HG03460 (cell line): ENCODE measurements around the gene CYFIP2.

ENCODE experiments used
- ATAC-seq: cut with Tn5 transposase; IDR thresholded peaks from one replicate; pipeline ENCODE4 v1.9.1; 2021; ENCODE audit not compliant: unreplicated experiment

The CYFIP2 gene

GRCh38 chr5:157253547-157253946, 12.4 kb upstream of the CYFIP2 start:
- ATAC-seq = peak; percentile 52

GRCh38 chr5:157258450-157258849, 7.5 kb upstream of the CYFIP2 start:
- no peak for ATAC-seq

- no peak for ATAC-seq
Observed at GRCh38 chr5:157259699-157260098, 6.2 kb upstream of the CYFIP2 start.

GRCh38 chr5:157263496-157264090, 2.3 kb upstream of the CYFIP2 start:
- no peak for ATAC-seq

GRCh38 chr5:157266286-157267007, 524 bp downstream of the CYFIP2 start:
- ATAC-seq = peak; percentile 44

GRCh38 chr5:157267025-157267424, 1.1 kb downstream of the CYFIP2 start:
- no peak for ATAC-seq

GRCh38 chr5:157267761-157268480, 2.0 kb downstream of the CYFIP2 start:
- ATAC-seq = no peak

- no peak for ATAC-seq
Observed at GRCh38 chr5:157269165-157269671, 3.3 kb downstream of the CYFIP2 start.

GRCh38 chr5:157269761-157270272, 3.9 kb downstream of the CYFIP2 start:
- ATAC-seq = no peak

GRCh38 chr5:157270771-157271170, 4.8 kb downstream of the CYFIP2 start:
- no peak for ATAC-seq

- peak; percentile 80 for ATAC-seq
Observed at GRCh38 chr5:157271740-157272271, 5.9 kb downstream of the CYFIP2 start.

- peak; percentile 51 for ATAC-seq
Observed at GRCh38 chr5:157273131-157273556, 7.2 kb downstream of the CYFIP2 start.

GRCh38 chr5:157275403-157275802, 9.5 kb downstream of the CYFIP2 start:
- ATAC-seq = no peak

- no peak for ATAC-seq
Observed at GRCh38 chr5:157278319-157279037, 12.6 kb downstream of the CYFIP2 start.

GRCh38 chr5:157279605-157280239, 13.8 kb downstream of the CYFIP2 start:
- no peak for ATAC-seq

- no peak for ATAC-seq
Observed at GRCh38 chr5:157280927-157281326, 15.0 kb downstream of the CYFIP2 start.

GRCh38 chr5:157282150-157282549, 16.2 kb downstream of the CYFIP2 start:
- ATAC-seq = no peak

GRCh38 chr5:157283434-157283833, 17.5 kb downstream of the CYFIP2 start:
- peak; percentile 100 for ATAC-seq

- no peak for ATAC-seq
Observed at GRCh38 chr5:157284458-157285212, 18.7 kb downstream of the CYFIP2 start.
